Measurements from ENCODE around the gene IFT88.

Gene IFT88

DNA sequence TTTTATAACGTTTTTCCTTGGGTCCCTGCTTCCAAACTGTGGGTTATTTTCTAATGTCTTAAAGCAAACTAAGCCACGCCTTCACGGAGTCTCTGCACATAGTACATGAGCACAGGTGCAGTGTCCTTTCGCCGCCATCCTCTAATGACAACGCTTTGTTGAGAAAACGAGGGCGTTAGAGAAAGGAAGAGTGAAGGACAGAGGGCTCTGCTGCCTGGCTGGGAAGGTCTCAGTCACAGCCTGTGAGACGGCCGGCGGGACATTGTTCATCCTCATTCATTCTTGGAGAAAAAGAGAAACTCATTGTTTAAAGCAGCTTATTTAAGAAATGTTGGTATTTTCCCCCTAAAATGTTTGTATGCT lies 146.0 kb downstream of the IFT88 start:
- DNase-seq (ENCODE audit: low read depth in 4 of 4, low spot score in 1 of 4) = no peak

DNA sequence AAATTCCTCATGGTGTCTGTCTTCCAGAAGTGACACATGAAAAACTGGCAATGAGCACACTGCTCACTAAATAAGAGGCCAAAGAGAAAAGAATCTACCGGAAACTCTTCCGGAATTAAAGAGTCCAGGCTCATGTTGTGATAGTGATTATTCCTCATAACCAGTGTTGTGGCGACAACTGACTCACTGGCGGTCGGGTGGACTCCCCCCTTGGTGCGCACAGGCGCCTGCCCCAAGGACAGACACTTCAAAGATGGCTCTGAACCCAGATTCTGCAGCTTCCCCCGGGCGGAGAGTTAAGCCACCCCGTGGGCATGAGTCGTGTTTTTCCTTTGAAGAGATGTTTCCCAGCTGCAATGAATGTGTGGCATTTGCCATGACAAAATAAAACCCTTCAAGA lies 146.8 kb downstream of the IFT88 start:
- no peak for DNase-seq (ENCODE audit: low read depth in 4 of 4, low spot score in 1 of 4)

DNA sequence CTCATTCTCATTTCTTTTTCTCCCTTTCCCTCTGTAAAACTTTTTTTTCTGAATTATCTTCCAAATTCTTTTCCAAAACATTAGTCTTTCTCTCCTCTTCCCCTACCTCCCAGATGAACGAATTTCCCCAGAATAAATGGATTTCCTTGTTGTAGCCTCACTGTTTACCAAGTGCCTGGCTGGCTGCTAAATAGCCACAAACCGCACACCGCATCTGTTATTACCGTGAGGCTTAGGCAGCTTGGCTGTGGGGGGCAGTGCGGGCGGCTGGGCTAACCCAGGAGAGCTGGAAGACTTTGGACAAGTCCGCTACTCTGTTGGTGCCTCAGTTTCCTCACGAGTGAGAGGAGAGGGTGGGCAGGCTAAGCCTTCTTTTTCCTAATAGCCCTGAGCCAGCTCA lies 147.2 kb downstream of the IFT88 start:
- DNase-seq (ENCODE audit: low read depth in 4 of 4, low spot score in 1 of 4) = no peak

GRCh38 chr13:20714563-20715329 lies 147.8 kb downstream of the IFT88 start:
- no peak for DNase-seq (ENCODE audit: low read depth in 4 of 4, low spot score in 1 of 4)

DNA sequence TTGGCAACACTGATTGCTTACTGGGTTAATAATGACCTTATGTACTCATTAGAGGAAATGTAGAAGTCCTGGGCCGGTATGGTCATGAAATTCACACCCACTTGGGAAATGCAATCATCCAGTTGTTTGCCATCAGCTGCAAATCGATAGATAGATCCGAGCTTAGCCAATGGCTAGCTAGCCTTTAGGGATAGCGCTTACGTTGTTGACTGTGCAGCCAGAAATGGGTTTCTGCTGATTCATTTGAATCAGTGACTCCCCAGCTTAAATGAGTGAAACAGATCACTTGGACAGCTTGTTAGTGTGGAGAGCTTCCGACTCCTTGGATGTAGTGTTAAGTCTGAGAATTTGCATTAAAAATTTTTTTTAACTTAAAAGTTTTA lies 148.4 kb downstream of the IFT88 start:
- no peak for DNase-seq (ENCODE audit: low read depth in 4 of 4, low spot score in 1 of 4)

GRCh38 chr13:20716951-20717350 lies 150.0 kb downstream of the IFT88 start:
- DNase-seq (ENCODE audit: low read depth in 4 of 4, low spot score in 1 of 4) = no peak

- no peak for DNase-seq (ENCODE audit: low read depth in 4 of 4, low spot score in 1 of 4)
Measured at GRCh38 chr13:20717581-20718542, 150.9 kb downstream of the IFT88 start.

DNA sequence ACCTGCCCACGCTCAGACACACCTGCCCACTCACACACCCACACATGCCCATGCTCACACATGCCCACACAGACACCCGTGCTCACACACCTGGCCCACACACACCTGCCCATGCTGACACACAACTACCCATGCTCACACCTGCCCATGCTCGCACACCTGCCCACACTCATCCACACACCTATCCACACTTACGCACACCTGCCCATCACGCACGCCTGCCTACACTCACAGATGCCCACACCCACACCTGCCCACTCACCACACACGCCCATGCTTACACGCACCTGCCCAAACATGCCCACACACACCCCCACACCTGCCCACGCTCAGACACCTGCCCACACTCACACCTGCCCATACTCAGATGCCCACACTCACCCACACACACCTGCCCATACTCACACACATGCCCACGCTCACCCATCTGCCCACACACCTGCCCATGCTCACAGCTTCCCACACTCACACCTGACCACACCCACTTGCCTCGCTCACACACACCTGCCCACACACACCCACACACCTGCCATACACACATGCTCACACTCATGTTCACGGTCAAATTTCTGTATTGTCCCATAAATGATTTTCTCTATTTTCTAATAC lies 152.1 kb downstream of the IFT88 start:
- DNase-seq (ENCODE audit: low read depth in 4 of 4, low spot score in 1 of 4) = no peak

- DNase-seq (ENCODE audit: low read depth in 4 of 4, low spot score in 1 of 4) = no peak
Measured at GRCh38 chr13:20719783-20720182, 152.8 kb downstream of the IFT88 start.

- DNase-seq (ENCODE audit: low read depth in 4 of 4, low spot score in 1 of 4) = no peak
Measured at GRCh38 chr13:20720499-20720898, 153.5 kb downstream of the IFT88 start.

- DNase-seq (ENCODE audit: low read depth in 4 of 4, low spot score in 1 of 4) = no peak
Measured at GRCh38 chr13:20721058-20721453, 154.1 kb downstream of the IFT88 start.

DNA sequence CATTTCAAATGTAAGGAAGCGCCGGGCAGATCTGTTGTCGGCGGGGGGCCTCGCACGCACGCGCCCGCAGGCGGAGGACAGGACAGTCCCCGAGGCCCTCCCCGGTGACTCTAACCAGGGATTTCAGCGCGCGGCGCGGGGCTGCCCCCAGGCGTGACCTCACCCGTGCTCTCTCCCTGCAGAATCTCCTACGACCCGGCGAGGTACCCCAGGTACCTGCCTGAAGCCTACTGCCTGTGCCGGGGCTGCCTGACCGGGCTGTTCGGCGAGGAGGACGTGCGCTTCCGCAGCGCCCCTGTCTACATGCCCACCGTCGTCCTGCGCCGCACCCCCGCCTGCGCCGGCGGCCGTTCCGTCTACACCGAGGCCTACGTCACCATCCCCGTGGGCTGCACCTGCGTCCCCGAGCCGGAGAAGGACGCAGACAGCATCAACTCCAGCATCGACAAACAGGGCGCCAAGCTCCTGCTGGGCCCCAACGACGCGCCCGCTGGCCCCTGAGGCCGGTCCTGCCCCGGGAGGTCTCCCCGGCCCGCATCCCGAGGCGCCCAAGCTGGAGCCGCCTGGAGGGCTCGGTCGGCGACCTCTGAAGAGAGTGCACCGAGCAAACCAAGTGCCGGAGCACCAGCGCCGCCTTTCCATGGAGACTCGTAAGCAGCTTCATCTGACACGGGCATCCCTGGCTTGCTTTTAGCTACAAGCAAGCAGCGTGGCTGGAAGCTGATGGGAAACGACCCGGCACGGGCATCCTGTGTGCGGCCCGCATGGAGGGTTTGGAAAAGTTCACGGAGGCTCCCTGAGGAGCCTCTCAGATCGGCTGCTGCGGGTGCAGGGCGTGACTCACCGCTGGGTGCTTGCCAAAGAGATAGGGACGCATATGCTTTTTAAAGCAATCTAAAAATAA lies 154.7 kb downstream of the IFT88 start:
- DNase-seq (ENCODE audit: low read depth in 4 of 4, low spot score in 1 of 4) = no peak

GRCh38 chr13:20727856-20728255 lies 160.9 kb downstream of the IFT88 start:
- DNase-seq (ENCODE audit: low read depth in 4 of 4, low spot score in 1 of 4) = no peak

DNA sequence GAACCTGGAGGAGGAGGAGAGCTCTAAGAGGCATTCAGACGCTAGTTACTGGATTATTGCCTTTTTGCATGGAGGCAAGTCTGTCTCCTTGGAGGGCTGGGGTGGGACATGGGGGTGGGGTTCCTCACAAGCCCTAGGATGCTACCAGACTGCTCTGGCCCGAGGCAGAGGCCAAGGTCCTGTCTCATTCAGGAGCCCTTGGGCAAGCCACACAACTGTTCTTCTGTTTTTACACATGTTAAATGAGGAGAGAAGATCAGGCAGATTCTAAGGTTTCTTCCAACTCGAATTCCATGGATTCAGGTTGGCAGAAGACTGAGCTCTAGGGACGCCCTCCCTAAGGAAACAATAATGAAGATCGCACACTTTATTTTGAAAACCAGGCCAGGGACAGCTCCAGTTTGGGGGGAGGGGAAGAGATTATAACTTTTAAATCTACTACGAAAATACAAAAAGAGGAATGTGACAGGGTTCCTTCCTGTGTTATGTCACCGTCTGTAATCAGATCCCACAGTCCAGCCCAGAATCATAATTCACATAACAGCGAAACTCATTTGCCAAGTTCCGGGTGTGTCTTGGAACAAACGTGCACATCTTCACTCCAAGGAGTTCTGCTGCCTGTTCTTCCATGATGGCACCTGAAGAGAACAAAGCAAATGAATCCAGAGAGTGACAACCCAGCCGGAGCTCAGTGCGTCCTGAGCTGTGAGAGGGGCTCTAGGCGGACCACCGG lies 161.8 kb downstream of the IFT88 start:
- no peak for DNase-seq (ENCODE audit: low read depth in 4 of 4, low spot score in 1 of 4)

DNA sequence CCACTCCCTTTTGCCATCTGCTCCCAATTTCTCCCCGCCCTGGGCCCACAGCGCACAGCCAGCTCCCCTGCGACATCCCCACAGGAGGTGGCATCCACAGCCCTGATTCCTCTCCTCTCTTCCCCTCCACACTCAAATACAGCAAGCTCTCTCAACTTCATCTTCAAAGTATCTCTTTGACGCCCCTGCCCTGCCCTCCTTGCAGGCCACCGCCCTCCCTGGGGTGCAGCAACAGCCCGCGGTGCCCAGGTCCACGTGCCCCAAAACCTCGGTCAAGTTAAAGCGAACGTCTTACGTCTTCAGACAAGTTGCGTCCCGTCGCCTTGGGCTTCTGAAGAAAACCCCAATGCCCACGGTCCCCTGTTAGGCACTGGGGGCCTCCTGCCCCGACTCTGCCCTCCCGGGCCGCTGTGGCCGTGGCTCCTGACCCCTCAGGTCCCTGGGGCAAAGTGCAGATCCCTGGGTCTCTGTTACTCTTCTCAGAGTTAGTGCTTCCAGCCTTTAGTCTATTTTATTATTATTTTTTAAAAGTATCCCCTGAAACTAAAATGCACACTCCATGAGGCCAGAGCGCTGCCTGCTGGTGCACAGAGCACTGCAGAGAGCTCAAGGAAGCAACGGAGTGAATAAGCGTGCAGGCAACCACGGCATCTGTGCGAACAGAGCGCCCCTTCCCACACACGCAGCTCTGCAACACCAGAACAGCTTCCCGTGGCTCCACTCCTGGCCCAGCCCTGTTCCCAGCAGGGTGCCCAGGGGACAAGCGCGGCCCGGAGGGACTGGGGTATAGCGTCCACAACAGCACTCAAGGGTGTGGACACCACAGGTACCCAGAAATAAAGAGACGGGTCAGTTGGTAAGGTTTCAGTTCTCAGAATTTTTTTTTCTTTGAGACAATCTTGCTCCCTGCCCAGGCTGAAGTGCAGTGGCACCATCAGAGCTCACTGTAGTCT lies 163.0 kb downstream of the IFT88 start:
- no peak for DNase-seq (ENCODE audit: low read depth in 4 of 4, low spot score in 1 of 4)

DNA sequence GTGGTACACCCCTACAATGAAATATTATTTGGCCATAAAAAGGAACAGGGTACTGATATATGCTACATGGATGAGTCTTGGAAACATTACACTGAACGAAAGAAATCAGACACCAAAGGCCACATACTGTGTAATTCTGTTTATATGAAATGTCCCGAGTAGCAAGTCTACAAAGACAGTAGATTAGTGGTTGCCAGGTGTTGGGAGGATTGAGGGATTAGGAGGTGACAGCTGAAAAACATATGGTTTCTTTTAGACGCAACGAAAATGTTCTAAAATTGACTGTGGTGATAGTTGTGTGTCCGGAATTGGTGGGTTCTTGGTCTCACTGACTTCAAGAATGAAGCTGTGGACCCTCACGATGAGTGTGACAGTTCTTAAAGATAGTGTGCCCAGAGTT lies 171.7 kb downstream of the IFT88 start:
- no peak for DNase-seq (ENCODE audit: low read depth in 4 of 4, low spot score in 1 of 4)

GRCh38 chr13:20740021-20740420 lies 173.1 kb downstream of the IFT88 start:
- no peak for DNase-seq (ENCODE audit: low read depth in 4 of 4, low spot score in 1 of 4)
